Measurements from ENCODE around the gene IFT122. TPM values are rescaled to one million over a fixed set of nuclear protein-coding genes. Genes with fewer than 3 reads are reported as not detected.

Gene IFT122
- total RNA-seq, 1 experiment from 2014 or later: 35.5 TPM

GRCh38 chr3:129445471-129445870 lies 5.4 kb downstream of the IFT122 start:
- DNase-seq: no peak
- no peaks in the 10 kb centered on the region for H3K27me3 Mint-ChIP-seq (ENCODE audit: unreplicated experiment)
- H3K4me1 Mint-ChIP-seq (ENCODE audit: low read depth, unreplicated experiment): peaks cover 12% of the 10 kb centered on the region
- no peak for TF ChIP-seq CTCF (IDR thresholded peaks at IDR 0.05; ENCODE audit: unreplicated experiment)
- CTCF ChIA-PET: interaction anchor here (0.6 to 1.0 kb wide), 2 partner anchors 34 to 35 kb away, joined by 3 read pairs; no protein-coding TSS in a partner anchor
- intact Hi-C loops (cut with micrococcal nuclease; ENCODE audit: unreplicated experiment): no loop called here
- BruUV-seq (replicated peaks): no TSS peak
- H3K9me3 Mint-ChIP-seq (ENCODE audit: low read depth, unreplicated experiment): no peaks in the 10 kb centered on the region
- no peak overlapping the region for H3K4me3 Mint-ChIP-seq (ENCODE audit: low read depth, unreplicated experiment)
- peaks cover 10% of the 10 kb centered on the region for H3K36me3 Mint-ChIP-seq (ENCODE audit: insufficient read depth, unreplicated experiment)
- no peak overlapping the region for H3K27ac Mint-ChIP-seq (ENCODE audit: unreplicated experiment)

GRCh38 chr3:129446926-129447325 lies 6.9 kb downstream of the IFT122 start:
- no peaks in the 10 kb centered on the region for H3K4me1 Mint-ChIP-seq (ENCODE audit: low read depth, unreplicated experiment)
- no peak overlapping the region for H3K27ac Mint-ChIP-seq (ENCODE audit: unreplicated experiment)
- CTCF ChIA-PET: no interaction called here

GRCh38 chr3:129448186-129448895 lies 8.3 kb downstream of the IFT122 start:
- H3K36me3 Mint-ChIP-seq (ENCODE audit: insufficient read depth, unreplicated experiment): no peaks in the 10 kb centered on the region
- H3K9me3 Mint-ChIP-seq (ENCODE audit: low read depth, unreplicated experiment): no peaks in the 10 kb centered on the region
- no peaks in the 10 kb centered on the region for H3K4me1 Mint-ChIP-seq (ENCODE audit: low read depth, unreplicated experiment)
- DNase-seq: no peak
- no peaks in the 10 kb centered on the region for H3K27me3 Mint-ChIP-seq (ENCODE audit: unreplicated experiment)
- TF ChIP-seq CTCF (IDR thresholded peaks at IDR 0.05; ENCODE audit: unreplicated experiment): no peak
- no peak overlapping the region for H3K4me3 Mint-ChIP-seq (ENCODE audit: low read depth, unreplicated experiment)
- H3K27ac Mint-ChIP-seq (ENCODE audit: unreplicated experiment): no peak overlapping the region
- CTCF ChIA-PET: no interaction called here
- BruUV-seq (replicated peaks): no TSS peak
- intact Hi-C loops (cut with micrococcal nuclease; ENCODE audit: unreplicated experiment): no loop called here

More at GRCh38 chr3:129446926-129447325, 6.9 kb downstream of the IFT122 start:
- Mint-ChIP-seq H3K9me3 (ENCODE audit: low read depth, unreplicated experiment) (no peaks in the 10 kb centered on the region), H3K4me3 (ENCODE audit: low read depth, unreplicated experiment) (no peak overlapping the region), H3K36me3 (ENCODE audit: insufficient read depth, unreplicated experiment) (no peaks in the 10 kb centered on the region), H3K27me3 (ENCODE audit: unreplicated experiment) (no peaks in the 10 kb centered on the region)
- no peak for TF ChIP-seq CTCF (IDR thresholded peaks at IDR 0.05; ENCODE audit: unreplicated experiment)
- intact Hi-C loops (cut with micrococcal nuclease; ENCODE audit: unreplicated experiment): no loop called here
- DNase-seq: no peak
- BruUV-seq (replicated peaks): no TSS peak

GRCh38 chr3:129449279-129450115 lies 9.5 kb downstream of the IFT122 start:
- CTCF ChIA-PET: no interaction called here
- intact Hi-C loops (cut with micrococcal nuclease; ENCODE audit: unreplicated experiment): no loop called here
- BruUV-seq (replicated peaks): no TSS peak
- H3K4me3 Mint-ChIP-seq (ENCODE audit: low read depth, unreplicated experiment): no peak overlapping the region
- DNase-seq: no peak
- H3K4me1 Mint-ChIP-seq (ENCODE audit: low read depth, unreplicated experiment): no peaks in the 10 kb centered on the region
- no peak for TF ChIP-seq CTCF (IDR thresholded peaks at IDR 0.05; ENCODE audit: unreplicated experiment)
- H3K27ac Mint-ChIP-seq (ENCODE audit: unreplicated experiment): no peak overlapping the region
- no peaks in the 10 kb centered on the region for H3K27me3 Mint-ChIP-seq (ENCODE audit: unreplicated experiment)
- no peaks in the 10 kb centered on the region for H3K9me3 Mint-ChIP-seq (ENCODE audit: low read depth, unreplicated experiment)
- H3K36me3 Mint-ChIP-seq (ENCODE audit: insufficient read depth, unreplicated experiment): no peaks in the 10 kb centered on the region

All from Calu3 (cell line).